Measurements from ENCODE around the gene ZNF185. TPM values are rescaled to one million over a fixed set of nuclear protein-coding genes. Genes with fewer than 3 reads are reported as not detected.

The ZNF185 gene
- total and polyA plus RNA-seq, 10 of the 15 experiments (the other 5 are each of a cell fraction or from before 2014, with no cell fraction given) = 0.23 to 1.3 (median 0.55) TPM

GRCh38 chrX:152941328-152942076 is 43.6 kb downstream of the ZNF185 start (continued):
- TF ChIP-seq, protein P1, sequence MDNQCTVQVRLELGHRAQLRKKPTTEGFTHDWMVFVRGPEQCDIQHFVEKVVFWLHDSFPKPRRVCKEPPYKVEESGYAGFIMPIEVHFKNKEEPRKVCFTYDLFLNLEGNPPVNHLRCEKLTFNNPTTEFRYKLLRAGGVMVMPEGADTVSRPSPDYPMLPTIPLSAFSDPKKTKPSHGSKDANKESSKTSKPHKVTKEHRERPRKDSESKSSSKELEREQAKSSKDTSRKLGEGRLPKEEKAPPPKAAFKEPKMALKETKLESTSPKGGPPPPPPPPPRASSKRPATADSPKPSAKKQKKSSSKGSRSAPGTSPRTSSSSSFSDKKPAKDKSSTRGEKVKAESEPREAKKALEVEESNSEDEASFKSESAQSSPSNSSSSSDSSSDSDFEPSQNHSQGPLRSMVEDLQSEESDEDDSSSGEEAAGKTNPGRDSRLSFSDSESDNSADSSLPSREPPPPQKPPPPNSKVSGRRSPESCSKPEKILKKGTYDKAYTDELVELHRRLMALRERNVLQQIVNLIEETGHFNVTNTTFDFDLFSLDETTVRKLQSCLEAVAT (IDR thresholded peaks at IDR 0.05) = no peak
- TF ChIP-seq CBX5 (IDR thresholded peaks at IDR 0.05; ENCODE audit: low read depth) (no peak), BCL11A (IDR thresholded peaks at IDR 0.05; ENCODE audit: low read depth, low read length) (no peak), TARDBP (IDR thresholded peaks at IDR 0.05; ENCODE audit: borderline replicate concordance) (peak; percentile 61; the same call in 1 of the 2 replicates), SMAD5 (IDR thresholded peaks at IDR 0.05; ENCODE audit: low read depth) (no peak), ZBED1 (IDR thresholded peaks at IDR 0.05; ENCODE audit: borderline replicate concordance) (no peak), STAT3 (IDR thresholded peaks at IDR 0.05; ENCODE audit: low read depth, low read length) (no peak), MYC (IDR thresholded peaks at IDR 0.05; ENCODE audit: insufficient read depth, insufficient read length, insufficient replicate concordance, low read length, severe bottlenecking) (no peak), ZBTB33 (IDR thresholded peaks at IDR 0.05) (no peak), HDAC6 (IDR thresholded peaks at IDR 0.05; ENCODE audit: unreplicated experiment) (no peak), E2F4 (IDR thresholded peaks at IDR 0.05; ENCODE audit: low read depth, low read length) (no peak), SIX5 (IDR thresholded peaks at IDR 0.05; ENCODE audit: low read depth, low read length, severe bottlenecking) (peak; percentile 26), EGR1 (IDR thresholded peaks at IDR 0.05; ENCODE audit: borderline replicate concordance in 1 of 2, low read depth in 2 of 2, low read length in 2 of 2) (peak; percentile 35 to 85; a peak in 2 of 3 replicates), IKZF1 (conservative IDR thresholded peaks at IDR 0.05) (peak; percentile 66), NFYB (IDR thresholded peaks at IDR 0.05; ENCODE audit: insufficient read depth, low read depth, low read length) (no peak), JUND (IDR thresholded peaks at IDR 0.05; ENCODE audit: low read depth, low read length) (no peak), RAD21 (IDR thresholded peaks at IDR 0.05; ENCODE audit: insufficient read depth, low read depth, low read length) (peak; percentile 71), IKZF2 (IDR thresholded peaks at IDR 0.05) (no peak)
- TF ChIP-seq, protein P2, sequence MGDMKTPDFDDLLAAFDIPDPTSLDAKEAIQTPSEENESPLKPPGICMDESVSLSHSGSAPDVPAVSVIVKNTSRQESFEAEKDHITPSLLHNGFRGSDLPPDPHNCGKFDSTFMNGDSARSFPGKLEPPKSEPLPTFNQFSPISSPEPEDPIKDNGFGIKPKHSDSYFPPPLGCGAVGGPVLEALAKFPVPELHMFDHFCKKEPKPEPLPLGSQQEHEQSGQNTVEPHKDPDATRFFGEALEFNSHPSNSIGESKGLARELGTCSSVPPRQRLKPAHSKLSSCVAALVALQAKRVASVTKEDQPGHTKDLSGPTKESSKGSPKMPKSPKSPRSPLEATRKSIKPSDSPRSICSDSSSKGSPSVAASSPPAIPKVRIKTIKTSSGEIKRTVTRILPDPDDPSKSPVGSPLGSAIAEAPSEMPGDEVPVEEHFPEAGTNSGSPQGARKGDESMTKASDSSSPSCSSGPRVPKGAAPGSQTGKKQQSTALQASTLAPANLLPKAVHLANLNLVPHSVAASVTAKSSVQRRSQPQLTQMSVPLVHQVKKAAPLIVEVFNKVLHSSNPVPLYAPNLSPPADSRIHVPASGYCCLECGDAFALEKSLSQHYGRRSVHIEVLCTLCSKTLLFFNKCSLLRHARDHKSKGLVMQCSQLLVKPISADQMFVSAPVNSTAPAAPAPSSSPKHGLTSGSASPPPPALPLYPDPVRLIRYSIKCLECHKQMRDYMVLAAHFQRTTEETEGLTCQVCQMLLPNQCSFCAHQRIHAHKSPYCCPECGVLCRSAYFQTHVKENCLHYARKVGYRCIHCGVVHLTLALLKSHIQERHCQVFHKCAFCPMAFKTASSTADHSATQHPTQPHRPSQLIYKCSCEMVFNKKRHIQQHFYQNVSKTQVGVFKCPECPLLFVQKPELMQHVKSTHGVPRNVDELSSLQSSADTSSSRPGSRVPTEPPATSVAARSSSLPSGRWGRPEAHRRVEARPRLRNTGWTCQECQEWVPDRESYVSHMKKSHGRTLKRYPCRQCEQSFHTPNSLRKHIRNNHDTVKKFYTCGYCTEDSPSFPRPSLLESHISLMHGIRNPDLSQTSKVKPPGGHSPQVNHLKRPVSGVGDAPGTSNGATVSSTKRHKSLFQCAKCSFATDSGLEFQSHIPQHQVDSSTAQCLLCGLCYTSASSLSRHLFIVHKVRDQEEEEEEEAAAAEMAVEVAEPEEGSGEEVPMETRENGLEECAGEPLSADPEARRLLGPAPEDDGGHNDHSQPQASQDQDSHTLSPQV (IDR thresholded peaks at IDR 0.05) = no peak
- TF ChIP-seq, protein P3, sequence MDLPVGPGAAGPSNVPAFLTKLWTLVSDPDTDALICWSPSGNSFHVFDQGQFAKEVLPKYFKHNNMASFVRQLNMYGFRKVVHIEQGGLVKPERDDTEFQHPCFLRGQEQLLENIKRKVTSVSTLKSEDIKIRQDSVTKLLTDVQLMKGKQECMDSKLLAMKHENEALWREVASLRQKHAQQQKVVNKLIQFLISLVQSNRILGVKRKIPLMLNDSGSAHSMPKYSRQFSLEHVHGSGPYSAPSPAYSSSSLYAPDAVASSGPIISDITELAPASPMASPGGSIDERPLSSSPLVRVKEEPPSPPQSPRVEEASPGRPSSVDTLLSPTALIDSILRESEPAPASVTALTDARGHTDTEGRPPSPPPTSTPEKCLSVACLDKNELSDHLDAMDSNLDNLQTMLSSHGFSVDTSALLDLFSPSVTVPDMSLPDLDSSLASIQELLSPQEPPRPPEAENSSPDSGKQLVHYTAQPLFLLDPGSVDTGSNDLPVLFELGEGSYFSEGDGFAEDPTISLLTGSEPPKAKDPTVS (IDR thresholded peaks at IDR 0.05; ENCODE audit: low read depth, low read length) = no peak

Measured in GM12878 (cell line).